ENCODE data around the gene BARHL2.

DNA sequence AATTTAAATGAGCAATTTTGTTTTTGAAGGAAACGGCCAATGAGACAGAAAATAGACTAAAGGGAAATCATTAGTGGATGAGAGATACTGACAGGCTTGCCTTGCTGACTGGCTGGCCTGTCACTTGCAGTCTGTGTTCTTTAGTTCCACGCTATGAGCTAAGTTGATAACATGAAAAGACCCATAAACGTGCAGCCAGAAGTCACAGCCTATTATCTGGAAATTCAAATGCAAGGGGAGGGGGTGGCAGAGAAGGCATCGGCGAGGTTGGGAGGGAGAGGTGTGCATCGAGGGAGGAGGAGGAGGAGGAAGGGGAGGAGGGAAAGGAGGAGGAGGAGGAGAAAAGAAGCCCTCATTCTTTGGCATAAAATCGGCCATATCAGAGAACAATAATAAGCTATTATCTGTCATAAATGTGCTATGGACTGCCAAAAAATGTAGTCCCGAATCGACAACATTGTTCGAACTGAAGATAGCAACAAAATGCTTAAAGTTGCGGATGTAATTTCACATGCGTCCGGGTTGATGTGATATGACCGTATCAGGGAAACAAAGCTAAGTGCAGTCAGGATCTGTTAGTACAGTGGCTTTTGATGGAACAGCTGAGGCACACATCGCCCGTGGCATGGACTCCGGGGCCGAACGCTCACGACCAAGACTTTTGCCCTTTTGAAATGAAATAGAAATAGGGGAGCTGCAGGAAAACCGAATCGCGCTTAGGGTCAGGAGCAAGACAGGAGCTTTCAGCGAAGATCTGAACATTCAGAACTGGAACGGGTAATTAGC is 11.6 kb upstream of the BARHL2 start:
- TF ChIP-seq USF1 (CRISPR knock-in tag; IDR thresholded peaks at IDR 0.05) (no peak), STAT6 (CRISPR knock-in tag; conservative IDR thresholded peaks at IDR 0.05; ENCODE audit: low read depth) (no peak), ZNF263 (CRISPR knock-in tag; IDR thresholded peaks at IDR 0.05; ENCODE audit: low read depth) (peak; percentile 96), CTCF (IDR thresholded peaks at IDR 0.05) (no peak), NR3C1 (CRISPR knock-in tag; conservative IDR thresholded peaks at IDR 0.05; ENCODE audit: low read depth) (no peak)
